Parathyroid adenoma (tissue), 2 donors: ENCODE results near the gene AMH.

Source experiments
- H2AFZ ChIP-seq: fragments of 300-600 bp; sonication (generic); one replicate; pipeline ENCODE4 v1.7.0; 2017; ENCODE audit warnings: antibody characterized with exemption, mild to moderate bottlenecking
- H3K27ac ChIP-seq: fragments of 300-600 bp; sonication (generic); one replicate; pipeline ENCODE4 v1.7.0; 2017
- H3K27me3 ChIP-seq: fragments of 300-600 bp; sonication (generic); one replicate; pipeline ENCODE4 v1.7.0; 2017; ENCODE audit warnings: low read length; ENCODE audit not compliant: control insufficient read depth, insufficient read depth
- H3K36me3 ChIP-seq: fragments of 300-600 bp; sonication (generic); one replicate; pipeline ENCODE4 v1.7.0; 2017; ENCODE audit warnings: low read length; ENCODE audit not compliant: control insufficient read depth, insufficient read depth
- H3K4me1 ChIP-seq: fragments of 300-600 bp; sonication (generic); one replicate; pipeline ENCODE4 v1.7.0; 2017; ENCODE audit warnings: control low read depth
- H3K4me2 ChIP-seq: fragments of 300-600 bp; sonication (generic); one replicate; pipeline ENCODE4 v1.7.0; 2017; ENCODE audit warnings: low read length
- H3K4me3 ChIP-seq: fragments of 300-600 bp; sonication (generic); one replicate; pipeline ENCODE4 v1.7.0; 2017; ENCODE audit warnings: low read depth, low read length
- H3K79me2 ChIP-seq: fragments of 300-600 bp; sonication (generic); one replicate; pipeline ENCODE4 v1.7.0; 2017; ENCODE audit warnings: control low read depth
- H3K9ac ChIP-seq: fragments of 300-600 bp; sonication (generic); one replicate; pipeline ENCODE4 v1.7.0; 2017; ENCODE audit warnings: mild to moderate bottlenecking
- H3K9me3 ChIP-seq: fragments of 300-600 bp; sonication (generic); one replicate; pipeline ENCODE4 v1.7.0; 2017; ENCODE audit warnings: low read length; ENCODE audit not compliant: control insufficient read depth
- TF ChIP-seq, protein P1 (sequence below): fragments of 300-600 bp; sonication (generic); IDR thresholded peaks from one replicate; pipeline ENCODE4 v1.7.0; 2017; ENCODE audit warnings: antibody characterized with exemption, mild to moderate bottlenecking
- donor health status: primary hyperparathyroidism.

The AMH gene

DNA sequence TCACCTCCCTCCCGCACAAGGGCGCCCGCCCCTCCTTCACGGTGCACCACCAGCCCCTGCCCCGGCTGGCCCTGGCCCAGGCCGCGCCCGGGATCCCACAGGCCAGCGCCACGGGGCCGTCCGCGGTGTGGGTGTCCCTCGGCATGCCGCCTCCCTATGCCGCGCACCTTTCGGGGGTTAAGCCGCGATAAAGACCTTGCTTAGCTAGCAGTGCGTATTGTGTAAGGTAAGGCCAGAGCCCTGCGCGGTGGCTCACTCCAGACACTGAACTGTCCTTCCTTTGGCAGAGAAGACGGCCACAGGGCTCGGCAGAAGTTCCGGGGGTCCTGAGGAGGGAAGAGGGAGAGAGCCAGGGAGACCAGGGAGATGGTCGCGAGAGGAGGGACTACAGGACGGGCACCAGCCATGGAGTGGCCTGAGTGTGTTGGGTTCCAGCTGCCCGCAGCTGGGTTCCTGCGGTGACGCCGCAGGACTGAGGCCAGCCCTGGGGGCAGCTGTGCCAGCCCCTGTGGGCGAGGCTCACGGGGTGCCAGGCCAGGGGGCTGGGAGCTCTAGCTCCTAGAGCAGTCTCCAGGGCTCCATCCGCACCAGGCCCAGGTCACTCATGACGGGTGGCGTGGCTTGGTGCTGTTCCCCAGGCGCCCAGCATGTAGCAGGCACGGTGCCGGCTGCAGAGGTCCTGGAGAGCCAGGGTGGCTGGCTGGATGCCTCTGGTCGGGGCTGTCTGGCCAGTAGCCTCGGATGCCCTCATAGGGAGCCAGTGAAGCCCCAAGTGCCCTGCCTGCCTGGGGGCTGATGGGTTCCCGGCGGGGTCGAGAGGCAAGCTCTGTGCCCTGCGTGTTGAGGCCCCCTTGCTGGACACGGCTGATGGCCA, 20.7 kb upstream of the AMH start:
- H3K79me2 ChIP-seq, result no peaks in the 10 kb centered on the region
- H3K4me3 ChIP-seq, result no peak overlapping the region
- H3K27me3 ChIP-seq, result no peaks in the 10 kb centered on the region
- H2AFZ ChIP-seq, result no peak overlapping the region
- H3K27ac ChIP-seq, result no peak overlapping the region
- no peak overlapping the region for H3K4me2 ChIP-seq
- H3K36me3 ChIP-seq, result no peaks in the 10 kb centered on the region
- no peaks in the 10 kb centered on the region for H3K9me3 ChIP-seq
- H3K9ac ChIP-seq, result no peak overlapping the region
- H3K4me1 ChIP-seq, result no peaks in the 10 kb centered on the region
- TF ChIP-seq, protein P1, sequence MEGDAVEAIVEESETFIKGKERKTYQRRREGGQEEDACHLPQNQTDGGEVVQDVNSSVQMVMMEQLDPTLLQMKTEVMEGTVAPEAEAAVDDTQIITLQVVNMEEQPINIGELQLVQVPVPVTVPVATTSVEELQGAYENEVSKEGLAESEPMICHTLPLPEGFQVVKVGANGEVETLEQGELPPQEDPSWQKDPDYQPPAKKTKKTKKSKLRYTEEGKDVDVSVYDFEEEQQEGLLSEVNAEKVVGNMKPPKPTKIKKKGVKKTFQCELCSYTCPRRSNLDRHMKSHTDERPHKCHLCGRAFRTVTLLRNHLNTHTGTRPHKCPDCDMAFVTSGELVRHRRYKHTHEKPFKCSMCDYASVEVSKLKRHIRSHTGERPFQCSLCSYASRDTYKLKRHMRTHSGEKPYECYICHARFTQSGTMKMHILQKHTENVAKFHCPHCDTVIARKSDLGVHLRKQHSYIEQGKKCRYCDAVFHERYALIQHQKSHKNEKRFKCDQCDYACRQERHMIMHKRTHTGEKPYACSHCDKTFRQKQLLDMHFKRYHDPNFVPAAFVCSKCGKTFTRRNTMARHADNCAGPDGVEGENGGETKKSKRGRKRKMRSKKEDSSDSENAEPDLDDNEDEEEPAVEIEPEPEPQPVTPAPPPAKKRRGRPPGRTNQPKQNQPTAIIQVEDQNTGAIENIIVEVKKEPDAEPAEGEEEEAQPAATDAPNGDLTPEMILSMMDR, result no peak

DNA sequence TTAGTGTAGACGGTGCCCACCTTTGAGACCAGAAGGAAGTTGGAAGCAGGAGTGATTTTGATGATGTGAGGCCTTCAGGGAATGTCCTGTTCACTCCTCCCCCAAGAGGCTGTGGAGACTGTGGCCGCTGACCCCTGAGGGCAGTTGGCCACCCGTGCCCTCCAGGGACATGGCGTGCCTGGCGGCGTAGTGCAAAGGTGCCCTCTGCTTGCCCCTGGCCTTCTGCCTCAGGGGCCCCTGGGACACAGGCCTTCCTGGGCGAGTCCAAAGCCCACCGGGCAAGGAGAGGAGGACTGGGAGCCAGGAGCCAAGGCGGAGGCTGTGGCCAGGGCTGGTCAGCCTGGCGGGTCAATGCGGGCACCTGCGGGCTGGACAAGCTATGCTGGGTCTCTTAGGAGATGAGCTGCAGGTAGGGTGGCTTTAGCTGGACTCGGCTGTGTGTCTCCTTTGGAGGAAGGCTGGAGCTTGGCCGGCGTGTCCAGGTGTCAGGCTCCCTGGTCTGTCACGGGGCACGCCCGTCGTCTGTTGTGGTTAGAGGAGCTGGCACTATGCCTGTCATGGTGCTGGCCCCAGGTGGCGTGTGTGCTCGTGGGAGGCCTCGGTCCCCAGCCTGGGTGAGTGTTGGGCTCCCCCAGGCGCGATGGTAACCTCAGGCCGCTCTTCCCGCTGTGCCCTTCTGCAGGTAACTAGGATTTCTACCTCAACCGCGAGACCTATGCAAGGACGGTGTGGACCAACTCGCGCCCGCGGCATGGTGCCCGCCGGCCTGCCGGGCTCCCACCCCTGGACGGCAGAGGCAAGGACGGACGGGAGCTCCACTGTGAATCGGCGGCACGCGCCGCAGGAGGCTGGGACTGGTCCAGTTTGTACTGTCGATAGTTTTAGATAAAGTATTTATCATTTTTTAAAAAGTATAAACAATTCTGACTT, 19.8 kb upstream of the AMH start:
- Histone ChIP-seq H3K27ac (no peak overlapping the region), H3K4me3 (no peak overlapping the region), H3K79me2 (peaks cover 2% of the 10 kb centered on the region), H3K9ac (no peak overlapping the region), H3K27me3 (no peaks in the 10 kb centered on the region), H3K4me1 (no peaks in the 10 kb centered on the region), H2AFZ (no peak overlapping the region), H3K9me3 (no peaks in the 10 kb centered on the region), H3K4me2 (no peak overlapping the region), H3K36me3 (no peaks in the 10 kb centered on the region)
- TF ChIP-seq, protein P1, result no peak

GRCh38 chr19:2230033-2230531, 19.0 kb upstream of the AMH start:
- no peaks in the 10 kb centered on the region for H3K36me3 ChIP-seq
- H3K4me1 ChIP-seq, result no peaks in the 10 kb centered on the region
- no peaks in the 10 kb centered on the region for H3K27me3 ChIP-seq
- peaks cover 8% of the 10 kb centered on the region for H3K79me2 ChIP-seq
- H2AFZ ChIP-seq, result no peak overlapping the region
- TF ChIP-seq, protein P1, result no peak
- H3K9ac ChIP-seq, result no peak overlapping the region
- no peaks in the 10 kb centered on the region for H3K9me3 ChIP-seq
- no peak overlapping the region for H3K27ac ChIP-seq
- no peak overlapping the region for H3K4me2 ChIP-seq
- H3K4me3 ChIP-seq, result no peak overlapping the region

GRCh38 chr19:2230807-2231533, 18.2 kb upstream of the AMH start:
- H3K9me3 ChIP-seq, result no peaks in the 10 kb centered on the region
- H3K36me3 ChIP-seq, result no peaks in the 10 kb centered on the region
- TF ChIP-seq, protein P1, result no peak
- peaks cover 9% of the 10 kb centered on the region for H3K79me2 ChIP-seq
- H3K4me3 ChIP-seq, result no peak overlapping the region
- H2AFZ ChIP-seq, result no peak overlapping the region
- no peak overlapping the region for H3K27ac ChIP-seq
- no peak overlapping the region for H3K9ac ChIP-seq
- no peaks in the 10 kb centered on the region for H3K4me1 ChIP-seq
- H3K4me2 ChIP-seq, result no peak overlapping the region
- no peaks in the 10 kb centered on the region for H3K27me3 ChIP-seq
